ENCODE data around the gene FBXO24. TPM values are rescaled to one million over a fixed set of nuclear protein-coding genes. Genes with fewer than 3 reads are reported as not detected.

The FBXO24 gene
- total and polyA plus RNA-seq, 4 donors, result 0.25 to 1.3 (median 0.33) TPM

GRCh38 chr7:100649826-100650565 lies 63.9 kb downstream of the FBXO24 start:
- 77 to 81% methylated on average over 15 of the region's 15 CpGs for WGBS, 2 donors
- no peak overlapping the region for H3K9ac ChIP-seq (ENCODE audit: insufficient read depth in 1 of 2, low read length in 2 of 2)
- DNase-seq, result no peak
- H3K27ac ChIP-seq (ENCODE audit: low read depth in 1 of 2, low read length in 1 of 2), result no peak overlapping the region
- H3K4me1 ChIP-seq (ENCODE audit: control insufficient read depth in 5 of 5, insufficient read depth in 5 of 5, low read length in 5 of 5), result no peaks in the 10 kb centered on the region
- no peak for ATAC-seq (ENCODE audit: insufficient read depth, low FRiP score)
- TF ChIP-seq, protein P1, sequence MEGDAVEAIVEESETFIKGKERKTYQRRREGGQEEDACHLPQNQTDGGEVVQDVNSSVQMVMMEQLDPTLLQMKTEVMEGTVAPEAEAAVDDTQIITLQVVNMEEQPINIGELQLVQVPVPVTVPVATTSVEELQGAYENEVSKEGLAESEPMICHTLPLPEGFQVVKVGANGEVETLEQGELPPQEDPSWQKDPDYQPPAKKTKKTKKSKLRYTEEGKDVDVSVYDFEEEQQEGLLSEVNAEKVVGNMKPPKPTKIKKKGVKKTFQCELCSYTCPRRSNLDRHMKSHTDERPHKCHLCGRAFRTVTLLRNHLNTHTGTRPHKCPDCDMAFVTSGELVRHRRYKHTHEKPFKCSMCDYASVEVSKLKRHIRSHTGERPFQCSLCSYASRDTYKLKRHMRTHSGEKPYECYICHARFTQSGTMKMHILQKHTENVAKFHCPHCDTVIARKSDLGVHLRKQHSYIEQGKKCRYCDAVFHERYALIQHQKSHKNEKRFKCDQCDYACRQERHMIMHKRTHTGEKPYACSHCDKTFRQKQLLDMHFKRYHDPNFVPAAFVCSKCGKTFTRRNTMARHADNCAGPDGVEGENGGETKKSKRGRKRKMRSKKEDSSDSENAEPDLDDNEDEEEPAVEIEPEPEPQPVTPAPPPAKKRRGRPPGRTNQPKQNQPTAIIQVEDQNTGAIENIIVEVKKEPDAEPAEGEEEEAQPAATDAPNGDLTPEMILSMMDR (IDR thresholded peaks at IDR 0.05; ENCODE audit: control extremely low read depth, extremely low read depth), result no peak
- peaks cover 4 to 13% (median 7%) of the 10 kb centered on the region in 3 donors for H3K27me3 ChIP-seq (ENCODE audit: control insufficient read depth in 3 of 3, insufficient read depth in 3 of 3, low read length in 2 of 3)
- no peaks in the 10 kb centered on the region for H3K9me3 ChIP-seq (ENCODE audit: control insufficient read depth in 4 of 4, insufficient read depth in 3 of 4, low read length in 3 of 4)
- no peaks in the 10 kb centered on the region for H3K36me3 ChIP-seq (ENCODE audit: control insufficient read depth in 4 of 4, insufficient read depth in 4 of 4, low read length in 4 of 4)
- H3K4me3 ChIP-seq, result no peak overlapping the region

Small RNA genes within 50 kb of the gene (small RNA-seq; reads per million reads assigned to genes)
- gene SAP25 (ENCODE audit: low replicate concordance), result not detected

Other genes with a start within 250 kb of the FBXO24 start
- gene PILRB, start 228.2 kb upstream of the FBXO24 start, total RNA-seq, result 10 to 100 TPM; 22.0 to 50.1 TPM
- gene PILRB, start 228.2 kb upstream of the FBXO24 start, polyA plus RNA-seq, result 10 to 100 TPM; 26.1 to 36.3 TPM
- 10 to 100 TPM in 1 of 2 donors, 1 to 10 TPM in 1; 9.9 to 40.9 TPM for gene PILRA, start 212.8 kb upstream of the FBXO24 start, total RNA-seq
- gene PILRA, start 212.8 kb upstream of the FBXO24 start, polyA plus RNA-seq, result 100 to 1,000 TPM in 1 of 2 donors, 10 to 100 TPM in 1; 14.2 to 122 TPM
- 1 to 10 TPM; 5.6 to 7.2 TPM for gene ZCWPW1, start 157.6 kb upstream of the FBXO24 start, total RNA-seq
- gene ZCWPW1, start 157.6 kb upstream of the FBXO24 start, polyA plus RNA-seq, result 10 to 100 TPM in 1 of 2 donors, 1 to 10 TPM in 1; 5.1 to 12.2 TPM
- gene MEPCE, start 156.5 kb upstream of the FBXO24 start, total RNA-seq, result 10 to 100 TPM; 25.6 to 38.7 TPM
- gene MEPCE, start 156.5 kb upstream of the FBXO24 start, polyA plus RNA-seq, result 10 to 100 TPM; 27.9 to 30.4 TPM
- gene PPP1R35, start 149.8 kb upstream of the FBXO24 start, total RNA-seq, result 10 to 100 TPM in 1 of 2 donors, 1 to 10 TPM in 1; 8.2 to 36.4 TPM
- gene PPP1R35, start 149.8 kb upstream of the FBXO24 start, polyA plus RNA-seq, result 10 to 100 TPM; 38.2 to 65.1 TPM
- gene SPACDR, start 122.1 kb upstream of the FBXO24 start, total RNA-seq, result 1 to 10 TPM in 1 of 2 donors, under 1 TPM in 1; 0.83 to 2.0 TPM
- under 1 TPM; 0.54 to 0.83 TPM for gene SPACDR, start 122.1 kb upstream of the FBXO24 start, polyA plus RNA-seq
- gene TSC22D4, start 107.1 kb upstream of the FBXO24 start, total RNA-seq, result 10 to 100 TPM; 38.2 to 62.8 TPM
- 10 to 100 TPM; 33.6 to 62.0 TPM for gene TSC22D4, start 107.1 kb upstream of the FBXO24 start, polyA plus RNA-seq
- 1 to 10 TPM in 1 of 2 donors, under 1 TPM in 1; 0.52 to 1.1 TPM for gene NYAP1, start 102.4 kb upstream of the FBXO24 start, total RNA-seq
- gene NYAP1, start 102.4 kb upstream of the FBXO24 start, polyA plus RNA-seq, result under 1 TPM; 0.32 to 0.39 TPM
- gene AGFG2, start 47.1 kb upstream of the FBXO24 start, total RNA-seq, result 10 to 100 TPM; 22.8 to 36.0 TPM
- 10 to 100 TPM; 15.9 to 16.6 TPM for gene AGFG2, start 47.1 kb upstream of the FBXO24 start, polyA plus RNA-seq
- 1 to 10 TPM; 1.9 to 8.8 TPM for gene SAP25, start 12.4 kb upstream of the FBXO24 start, total RNA-seq
- 1 to 10 TPM; 3.7 to 9.9 TPM for gene SAP25, start 12.4 kb upstream of the FBXO24 start, polyA plus RNA-seq
- gene LRCH4, start 199 bp upstream of the FBXO24 start, total RNA-seq, result 100 to 1,000 TPM in 1 of 2 donors, 10 to 100 TPM in 1; 38.1 to 109 TPM
- gene LRCH4, start 199 bp upstream of the FBXO24 start, polyA plus RNA-seq, result 100 to 1,000 TPM in 1 of 2 donors, 10 to 100 TPM in 1; 81.7 to 103 TPM
- gene PCOLCE, start 16.0 kb downstream of the FBXO24 start, total RNA-seq, result 100 to 1,000 TPM in 1 of 2 donors, 10 to 100 TPM in 1; 53.6 to 105 TPM
- 10 to 100 TPM; 48.4 to 73.5 TPM for gene PCOLCE, start 16.0 kb downstream of the FBXO24 start, polyA plus RNA-seq
- 10 to 100 TPM; 13.2 to 26.9 TPM for gene MOSPD3, start 26.2 kb downstream of the FBXO24 start, total RNA-seq
- 10 to 100 TPM; 15.5 to 18.8 TPM for gene MOSPD3, start 26.2 kb downstream of the FBXO24 start, polyA plus RNA-seq
- gene TFR2, start 55.2 kb downstream of the FBXO24 start, total RNA-seq, result 1 to 10 TPM; 1.7 to 2.1 TPM
- gene TFR2, start 55.2 kb downstream of the FBXO24 start, polyA plus RNA-seq, result under 1 TPM; 0.33 to 0.85 TPM
- not detected for gene ACTL6B, start 70.1 kb downstream of the FBXO24 start, total RNA-seq
- gene ACTL6B, start 70.1 kb downstream of the FBXO24 start, polyA plus RNA-seq, result not detected
- 100 to 1,000 TPM; 150 to 327 TPM for gene GNB2, start 87.4 kb downstream of the FBXO24 start, total RNA-seq
- 100 to 1,000 TPM; 130 to 381 TPM for gene GNB2, start 87.4 kb downstream of the FBXO24 start, polyA plus RNA-seq
- gene GIGYF1, start 107.9 kb downstream of the FBXO24 start, total RNA-seq, result 10 to 100 TPM; 30.8 to 41.6 TPM
- 10 to 100 TPM; 19.0 to 36.8 TPM for gene GIGYF1, start 107.9 kb downstream of the FBXO24 start, polyA plus RNA-seq
- 10 to 100 TPM; 20.3 to 30.1 TPM for gene POP7, start 119.8 kb downstream of the FBXO24 start, total RNA-seq
- 10 to 100 TPM; 36.5 to 50.6 TPM for gene POP7, start 119.8 kb downstream of the FBXO24 start, polyA plus RNA-seq
- not detected for gene EPO, start 134.1 kb downstream of the FBXO24 start, total RNA-seq
- gene EPO, start 134.1 kb downstream of the FBXO24 start, polyA plus RNA-seq, result under 1 TPM in 1 of 2 donors, not detected in 1; 0.10 TPM
- under 1 TPM in 1 of 2 donors, not detected in 1; 0.03 TPM for gene ZAN, start 147.3 kb downstream of the FBXO24 start, total RNA-seq
- not detected for gene ZAN, start 147.3 kb downstream of the FBXO24 start, polyA plus RNA-seq
- gene EPHB4, start 241.2 kb downstream of the FBXO24 start, total RNA-seq, result 10 to 100 TPM; 55.2 to 64.2 TPM
- gene EPHB4, start 241.2 kb downstream of the FBXO24 start, polyA plus RNA-seq, result 10 to 100 TPM; 21.7 to 45.7 TPM

Data from lung (tissue), 13 donors.